Putamen (tissue), 1 donor: ENCODE results near the gene TIMM44.

Experiments used
- DNase-seq: peaks from one replicate; pipeline ENCODE4 v3.0.0-alpha.2; 2016; ENCODE audit warnings: low spot score

Gene TIMM44

GRCh38 chr19:7914099-7914498, 29.4 kb downstream of the TIMM44 start:
- DNase-seq = no peak

GRCh38 chr19:7913652-7914051, 29.8 kb downstream of the TIMM44 start:
- DNase-seq = no peak

GRCh38 chr19:7912697-7913564, 30.5 kb downstream of the TIMM44 start:
- no peak for DNase-seq

- DNase-seq = no peak
These were observed 31.2 kb downstream of the TIMM44 start for GRCh38 chr19:7912144-7912696.

- no peak for DNase-seq
These were observed 31.8 kb downstream of the TIMM44 start for GRCh38 chr19:7911508-7912143.

GRCh38 chr19:7910321-7911161, 32.9 kb downstream of the TIMM44 start:
- no peak for DNase-seq

- DNase-seq = no peak
These were observed 33.9 kb downstream of the TIMM44 start for GRCh38 chr19:7909471-7910067.

GRCh38 chr19:7908742-7909461, 34.6 kb downstream of the TIMM44 start:
- no peak for DNase-seq

- no peak for DNase-seq
These were observed 35.3 kb downstream of the TIMM44 start for GRCh38 chr19:7908078-7908699.

- no peak for DNase-seq
These were observed 35.9 kb downstream of the TIMM44 start for GRCh38 chr19:7907544-7907943.

- no peak for DNase-seq
These were observed 36.3 kb downstream of the TIMM44 start for GRCh38 chr19:7907122-7907521.

- no peak for DNase-seq
These were observed 37.6 kb downstream of the TIMM44 start for GRCh38 chr19:7905859-7906258.

GRCh38 chr19:7905268-7905667, 38.2 kb downstream of the TIMM44 start:
- DNase-seq = no peak

GRCh38 chr19:7904074-7905020, 39.1 kb downstream of the TIMM44 start:
- no peak for DNase-seq

- peak; percentile 99 for DNase-seq
These were observed 40.0 kb downstream of the TIMM44 start, which contains the start of gene MAP2K7 for GRCh38 chr19:7903244-7904073. Gene MAP2K7, plus strand, starts transcription at chr19:7903877. Its CDS starts 68 bp downstream, at chr19:7903945.

- no peak for DNase-seq
These were observed 40.6 kb downstream of the TIMM44 start for GRCh38 chr19:7902796-7903243.

GRCh38 chr19:7901337-7901736, 42.1 kb downstream of the TIMM44 start:
- DNase-seq = no peak

- DNase-seq = no peak
These were observed 42.5 kb downstream of the TIMM44 start for GRCh38 chr19:7900931-7901330.
